Posterior cingulate gyrus (tissue), 11 donors: Measurements from ENCODE around the gene FSTL4.

Experiments
- DNase-seq, 10 donors: peaks; one replicate each; pipeline versions ENCODE4 v3.0.0 to v3.0.0-alpha.2; 2020 to 2021; ENCODE audit warnings: mixed read lengths in 3 of 10
- intact Hi-C: fragments of 100-400 bp; cut with DNase I; formaldehyde crosslinking; loops from one replicate; pipeline ENCODE4 v1.15.1; 2023

The FSTL4 gene

GRCh38 chr5:133420440-133421301 lies 191.7 kb downstream of the FSTL4 start:
- peak in 1 of 10 donors; percentile 63 for DNase-seq
- intact Hi-C loops = loop anchor here (10.0 kb wide), 1 partner anchor 444 kb away; no protein-coding TSS in a partner anchor

DNA sequence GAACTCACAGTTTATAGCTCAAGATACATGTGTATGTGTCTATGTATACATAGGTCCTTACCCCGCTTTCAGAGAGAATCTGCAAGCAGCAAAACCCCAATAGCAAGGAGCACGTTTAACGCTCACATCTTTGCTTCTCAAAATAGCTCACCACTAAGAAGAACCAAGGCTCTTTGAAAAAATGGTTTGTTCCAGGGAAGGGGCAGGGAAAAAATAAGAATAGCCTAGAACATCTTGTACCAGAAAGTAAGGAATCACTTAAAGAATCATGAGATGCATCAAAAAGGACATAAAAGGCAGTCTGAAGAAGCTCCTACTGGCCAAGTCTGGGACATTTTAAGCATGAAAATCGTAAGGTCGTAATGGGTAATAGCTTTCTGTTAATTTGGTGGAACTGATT lies 196.4 kb downstream of the FSTL4 start:
- no peak for DNase-seq
- intact Hi-C loops = no loop called here

DNA sequence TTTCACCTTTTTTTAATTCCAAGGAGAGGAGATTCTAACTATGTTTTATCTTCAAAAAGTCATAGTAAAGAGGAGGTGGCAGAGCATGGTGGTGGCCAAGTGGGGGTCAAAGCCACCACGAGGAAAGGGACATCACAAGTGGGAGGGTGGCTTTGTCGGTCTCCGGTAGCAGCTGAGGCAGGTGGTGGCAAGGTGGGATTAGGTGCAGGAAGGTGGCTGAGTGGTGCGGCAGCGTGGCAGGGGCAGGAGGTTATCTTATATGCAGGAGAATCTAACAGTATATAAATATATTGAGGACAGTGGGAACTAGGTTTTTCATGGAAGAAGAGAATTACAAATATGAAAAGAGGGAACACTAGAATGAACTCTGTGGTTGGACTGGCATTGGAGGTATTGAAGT lies 196.8 kb downstream of the FSTL4 start:
- intact Hi-C loops = no loop called here
- peak in 1 of 10 donors; percentile 75 for DNase-seq

GRCh38 chr5:133412661-133413060 lies 199.7 kb downstream of the FSTL4 start:
- DNase-seq = no peak
- intact Hi-C loops = no loop called here

DNA sequence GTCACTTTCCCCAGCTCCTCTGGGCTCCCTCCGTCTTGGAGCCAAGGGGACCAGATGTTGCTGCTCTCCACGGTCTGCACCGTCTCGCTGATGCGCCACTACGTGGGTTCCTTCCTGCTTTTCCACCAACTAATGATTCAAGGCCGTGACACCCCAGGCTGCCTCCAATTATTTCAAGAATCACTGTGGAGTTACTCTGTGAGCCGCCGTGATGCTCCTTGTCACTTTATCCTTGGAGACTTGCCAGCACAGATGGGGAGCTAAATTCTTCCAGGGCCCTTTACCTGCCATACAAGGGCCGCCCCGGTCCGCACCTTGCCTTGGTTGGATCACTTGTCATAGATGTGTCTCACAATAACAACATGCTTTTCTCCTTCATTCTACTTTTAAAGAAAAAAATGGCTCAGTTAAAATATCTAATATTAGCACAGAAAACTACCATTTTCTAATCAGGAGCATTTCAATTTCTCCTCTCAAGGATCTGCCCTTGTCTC lies 202.0 kb downstream of the FSTL4 start:
- intact Hi-C loops = no loop called here
- no peak for DNase-seq

- intact Hi-C loops = no loop called here
- DNase-seq = no peak
Observed at GRCh38 chr5:133409210-133409674, 203.1 kb downstream of the FSTL4 start.

DNA sequence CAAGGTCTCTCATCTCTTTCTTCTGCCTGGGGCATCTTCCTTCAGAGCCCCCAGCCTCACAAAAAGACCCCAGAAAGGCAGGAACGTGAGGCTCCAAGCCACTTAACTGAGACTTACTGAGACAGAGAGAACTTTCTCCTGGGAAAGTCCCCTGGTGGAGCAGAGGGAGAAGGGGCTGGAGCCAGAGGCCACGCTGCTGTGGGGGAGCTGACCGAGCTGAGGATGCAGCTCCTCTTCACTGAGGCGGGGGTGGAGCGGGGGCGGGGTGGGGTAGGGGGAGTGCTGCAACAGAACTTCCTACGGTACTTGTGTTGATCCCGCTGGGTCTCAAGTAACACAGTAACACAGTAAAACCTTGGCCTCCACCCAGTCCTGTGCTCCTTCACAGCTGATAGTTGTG lies 204.0 kb downstream of the FSTL4 start:
- intact Hi-C loops = no loop called here
- DNase-seq = no peak

DNA sequence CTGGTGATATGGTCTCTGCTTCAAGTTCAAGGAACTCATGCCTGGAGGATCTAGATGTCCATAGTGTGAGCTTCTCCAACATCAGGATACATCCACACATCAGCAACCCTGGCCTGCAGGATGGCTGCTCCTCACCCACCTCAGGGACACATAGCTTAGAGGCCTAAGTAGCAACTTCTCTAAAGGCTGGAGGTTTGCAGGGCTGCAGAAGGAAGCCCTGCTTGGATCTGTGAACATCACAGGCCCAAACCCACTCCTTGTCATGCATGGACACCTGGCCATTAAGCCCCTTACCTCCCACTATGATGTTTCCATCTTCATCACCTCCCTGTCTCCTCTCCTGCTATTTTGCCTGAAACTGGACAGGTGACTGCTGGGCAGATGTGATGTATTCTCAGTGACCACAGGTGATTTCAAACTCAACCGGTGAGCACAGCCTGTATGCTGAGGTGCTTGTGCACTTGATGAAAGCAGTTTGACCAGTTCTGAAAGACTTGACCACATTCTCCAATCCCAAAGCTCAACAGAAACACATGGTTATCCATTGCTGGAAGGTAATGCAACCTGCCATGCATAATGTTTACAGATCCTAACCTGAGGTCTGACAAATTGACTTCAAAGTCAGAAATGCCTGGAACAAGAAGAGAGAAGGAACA lies 205.2 kb downstream of the FSTL4 start:
- intact Hi-C loops = no loop called here
- DNase-seq = no peak

GRCh38 chr5:133406208-133406976 lies 205.9 kb downstream of the FSTL4 start:
- DNase-seq = no peak
- intact Hi-C loops = no loop called here

DNA sequence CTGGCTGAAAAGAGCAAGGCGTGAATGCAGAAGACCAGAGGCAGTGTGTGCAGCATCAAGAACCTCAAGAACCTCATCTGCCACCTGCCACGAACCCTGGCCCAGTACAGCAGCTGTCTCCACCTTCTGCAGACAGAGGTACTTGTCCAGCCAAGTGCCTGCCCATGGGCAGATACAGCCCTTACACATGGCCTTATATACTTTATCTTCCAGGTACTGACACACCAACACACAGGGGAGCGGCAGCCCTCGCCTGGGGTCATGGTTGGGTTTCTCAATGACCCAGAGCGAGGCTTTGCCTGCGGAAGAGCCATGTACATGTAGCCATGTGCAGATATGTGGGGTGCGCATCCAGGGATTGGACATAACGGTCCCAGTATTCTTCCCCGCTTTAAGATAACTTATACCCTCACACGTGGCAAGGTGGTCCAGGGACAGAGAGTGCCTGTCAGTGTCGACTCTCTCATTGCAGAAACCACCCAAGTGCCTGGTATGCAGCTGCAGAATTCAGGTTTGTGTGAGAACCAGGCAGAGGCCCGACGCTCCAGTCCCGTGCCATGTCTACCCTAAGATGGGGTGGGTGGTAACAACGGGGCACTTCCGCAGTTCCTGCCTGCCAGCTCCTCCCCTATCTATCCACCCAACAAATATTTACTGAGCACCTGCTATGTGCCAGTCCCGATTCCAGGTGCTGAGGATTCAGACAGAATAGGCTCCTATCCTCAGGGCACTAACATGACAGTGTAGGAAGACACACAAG lies 206.9 kb downstream of the FSTL4 start:
- DNase-seq = no peak
- intact Hi-C loops = no loop called here

DNA sequence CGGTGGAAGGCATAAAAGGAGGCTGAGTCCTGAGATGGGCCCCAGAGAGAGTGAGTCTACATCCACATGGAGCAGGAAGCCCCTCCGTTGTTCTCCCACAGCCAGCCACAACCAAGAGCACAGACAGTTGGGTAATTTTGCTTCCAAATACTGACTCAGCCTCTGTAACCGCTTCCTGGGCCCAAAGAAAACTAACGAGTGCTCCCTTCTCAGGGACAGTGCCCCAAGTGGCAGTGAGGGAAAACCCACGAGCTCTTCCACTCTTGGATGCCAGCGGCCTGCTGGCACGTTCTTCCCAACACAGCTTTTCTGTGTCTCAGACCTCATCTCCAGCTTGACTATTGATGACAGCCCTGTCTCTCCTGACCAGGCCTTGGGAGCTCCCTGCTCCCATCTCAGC lies 207.6 kb downstream of the FSTL4 start:
- no peak for DNase-seq
- intact Hi-C loops = no loop called here

DNA sequence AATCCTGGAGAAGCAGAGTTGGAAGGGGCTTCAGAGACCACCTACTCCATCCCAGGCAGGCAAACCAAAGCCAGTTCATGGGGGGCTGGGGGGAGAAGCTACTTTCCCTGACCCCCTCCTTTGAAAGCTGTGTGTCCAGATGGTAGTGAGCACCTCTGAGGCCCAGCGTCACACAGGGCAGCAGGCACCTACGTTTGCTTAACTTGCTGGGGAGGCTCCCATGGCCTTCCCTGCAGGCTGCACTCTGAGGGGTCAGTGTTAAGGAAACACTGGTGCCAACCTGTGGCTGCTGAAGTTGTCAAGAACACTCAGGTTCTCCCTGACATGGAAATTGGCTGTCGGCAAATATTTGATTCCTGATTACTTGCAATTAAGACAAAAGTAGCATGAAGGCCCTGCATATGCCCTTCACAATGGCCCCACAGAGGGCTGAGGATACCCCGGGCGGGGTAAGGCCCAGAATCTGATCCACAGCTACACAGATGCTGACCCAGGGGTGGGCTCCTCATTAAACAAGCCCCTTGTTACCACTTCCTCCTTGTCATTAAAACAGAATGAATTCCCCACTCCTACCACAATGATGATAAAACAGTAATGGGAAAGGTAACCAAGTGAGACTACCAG lies 208.5 kb downstream of the FSTL4 start:
- intact Hi-C loops = no loop called here
- DNase-seq = no peak

GRCh38 chr5:133402775-133403174 lies 209.6 kb downstream of the FSTL4 start:
- intact Hi-C loops = no loop called here
- DNase-seq = no peak

DNA sequence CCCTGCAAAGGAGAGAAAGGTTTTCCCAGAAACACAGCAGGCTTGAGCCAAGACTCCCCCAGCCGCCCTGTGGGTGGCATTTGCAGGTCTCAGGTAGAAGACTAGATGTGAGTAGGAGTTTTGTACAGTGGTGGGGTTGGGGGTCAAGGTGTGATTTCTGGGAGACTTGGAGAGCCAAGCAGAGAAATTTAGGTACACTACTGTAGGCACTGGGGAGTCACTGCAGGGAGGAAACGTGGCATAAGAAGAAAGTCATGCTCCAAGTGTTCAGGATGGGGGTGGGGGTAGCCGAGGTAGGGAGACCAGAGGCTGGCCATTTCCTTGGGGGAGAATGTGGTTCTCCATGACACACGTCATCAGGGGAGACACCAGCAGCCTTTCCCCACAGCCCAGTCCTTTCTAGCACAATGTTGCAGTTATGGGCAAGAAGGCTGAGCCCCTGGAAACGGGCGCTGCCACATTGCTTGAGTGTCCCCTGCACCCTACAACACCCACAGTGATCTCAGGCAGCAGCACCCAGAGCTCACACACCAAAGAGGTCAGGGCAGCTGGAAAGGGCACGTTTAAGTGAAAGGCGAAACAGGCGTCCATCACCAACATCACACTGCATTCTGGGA lies 210.5 kb downstream of the FSTL4 start:
- DNase-seq = no peak
- intact Hi-C loops = no loop called here

- no peak for DNase-seq
- intact Hi-C loops = no loop called here
Observed at GRCh38 chr5:133400831-133401351, 211.4 kb downstream of the FSTL4 start.

- intact Hi-C loops = no loop called here
- no peak for DNase-seq
Observed at GRCh38 chr5:133400120-133400519, 212.2 kb downstream of the FSTL4 start.

GRCh38 chr5:133399247-133399891 lies 213.0 kb downstream of the FSTL4 start:
- intact Hi-C loops = no loop called here
- DNase-seq = no peak

DNA sequence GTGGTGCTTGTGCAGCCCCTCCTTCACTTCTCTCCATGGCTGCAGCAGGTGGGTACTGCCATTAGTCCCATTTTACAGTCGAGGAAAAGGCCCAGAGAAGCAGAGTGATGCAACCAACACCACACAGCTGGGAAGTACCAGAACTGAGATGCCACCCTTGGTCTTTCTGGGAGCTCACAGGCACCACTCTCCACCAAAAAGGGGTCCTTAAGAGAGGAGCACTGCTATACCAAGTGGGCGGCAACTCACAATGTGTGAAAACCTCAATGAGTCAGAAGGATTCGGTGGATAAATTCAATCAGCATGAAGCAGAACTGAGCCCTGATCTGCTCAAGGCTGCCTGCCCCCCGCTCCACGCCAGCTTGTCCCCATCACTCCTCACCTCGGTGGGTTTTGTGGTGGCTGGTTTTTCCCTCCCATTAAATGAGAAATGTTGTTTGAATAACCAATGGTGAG lies 213.7 kb downstream of the FSTL4 start:
- intact Hi-C loops = no loop called here
- peak in 1 of 10 donors; percentile 77 for DNase-seq
